Parathyroid adenoma (tissue), 2 donors: Measurements from ENCODE around the gene VCL.

ENCODE experiments used
- H2AFZ ChIP-seq: fragments of 300-600 bp; sonication (generic); one replicate; pipeline ENCODE4 v1.7.0; 2017; ENCODE audit warnings: antibody characterized with exemption, mild to moderate bottlenecking
- H3K27ac ChIP-seq: fragments of 300-600 bp; sonication (generic); one replicate; pipeline ENCODE4 v1.7.0; 2017
- H3K27me3 ChIP-seq: fragments of 300-600 bp; sonication (generic); one replicate; pipeline ENCODE4 v1.7.0; 2017; ENCODE audit warnings: low read length; ENCODE audit not compliant: control insufficient read depth, insufficient read depth
- H3K36me3 ChIP-seq: fragments of 300-600 bp; sonication (generic); one replicate; pipeline ENCODE4 v1.7.0; 2017; ENCODE audit warnings: low read length; ENCODE audit not compliant: control insufficient read depth, insufficient read depth
- H3K4me1 ChIP-seq: fragments of 300-600 bp; sonication (generic); one replicate; pipeline ENCODE4 v1.7.0; 2017; ENCODE audit warnings: control low read depth
- H3K4me2 ChIP-seq: fragments of 300-600 bp; sonication (generic); one replicate; pipeline ENCODE4 v1.7.0; 2017; ENCODE audit warnings: low read length
- H3K4me3 ChIP-seq: fragments of 300-600 bp; sonication (generic); one replicate; pipeline ENCODE4 v1.7.0; 2017; ENCODE audit warnings: low read depth, low read length
- H3K79me2 ChIP-seq: fragments of 300-600 bp; sonication (generic); one replicate; pipeline ENCODE4 v1.7.0; 2017; ENCODE audit warnings: control low read depth
- H3K9ac ChIP-seq: fragments of 300-600 bp; sonication (generic); one replicate; pipeline ENCODE4 v1.7.0; 2017; ENCODE audit warnings: mild to moderate bottlenecking
- H3K9me3 ChIP-seq: fragments of 300-600 bp; sonication (generic); one replicate; pipeline ENCODE4 v1.7.0; 2017; ENCODE audit warnings: low read length; ENCODE audit not compliant: control insufficient read depth
- TF ChIP-seq, protein P1 (sequence below): fragments of 300-600 bp; sonication (generic); IDR thresholded peaks from one replicate; pipeline ENCODE4 v1.7.0; 2017; ENCODE audit warnings: antibody characterized with exemption, mild to moderate bottlenecking
- donor health status: primary hyperparathyroidism.

VCL gene

DNA sequence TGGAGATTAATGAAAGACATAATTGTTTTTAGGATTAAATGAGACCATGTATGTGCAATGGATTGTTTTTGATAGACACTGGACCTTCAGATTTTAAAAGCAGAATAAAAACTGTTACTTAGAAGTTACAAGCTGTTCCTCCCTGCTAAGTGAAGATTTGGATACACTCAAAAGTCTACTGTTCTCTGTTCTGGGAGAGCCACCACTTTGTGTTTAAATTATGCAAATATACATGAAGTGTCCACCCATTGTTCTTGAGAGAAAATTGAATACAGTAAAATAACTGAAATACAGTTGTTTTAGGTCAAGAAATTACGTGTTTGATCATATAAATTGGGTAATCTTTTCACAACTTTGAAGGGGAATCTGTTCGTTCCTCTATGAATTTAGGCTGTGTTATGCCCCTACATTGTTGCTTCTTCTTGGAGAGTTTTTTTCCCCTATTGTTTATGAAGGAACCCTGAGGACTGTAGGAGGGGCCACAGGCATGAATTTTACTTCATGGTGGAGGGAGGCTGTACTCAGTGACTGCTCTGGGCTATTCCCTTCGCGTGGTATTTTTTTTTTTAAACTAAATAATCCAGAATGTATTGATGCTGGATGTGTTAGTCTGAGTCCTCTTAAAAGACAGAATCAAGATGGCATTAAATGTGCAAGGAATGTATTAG is 18.6 kb upstream of the VCL start:
- no peak overlapping the region for H3K27ac ChIP-seq
- H3K9me3 ChIP-seq: no peaks in the 10 kb centered on the region
- H3K4me3 ChIP-seq: no peak overlapping the region
- no peaks in the 10 kb centered on the region for H3K27me3 ChIP-seq
- no peak overlapping the region for H3K9ac ChIP-seq
- TF ChIP-seq, protein P1, sequence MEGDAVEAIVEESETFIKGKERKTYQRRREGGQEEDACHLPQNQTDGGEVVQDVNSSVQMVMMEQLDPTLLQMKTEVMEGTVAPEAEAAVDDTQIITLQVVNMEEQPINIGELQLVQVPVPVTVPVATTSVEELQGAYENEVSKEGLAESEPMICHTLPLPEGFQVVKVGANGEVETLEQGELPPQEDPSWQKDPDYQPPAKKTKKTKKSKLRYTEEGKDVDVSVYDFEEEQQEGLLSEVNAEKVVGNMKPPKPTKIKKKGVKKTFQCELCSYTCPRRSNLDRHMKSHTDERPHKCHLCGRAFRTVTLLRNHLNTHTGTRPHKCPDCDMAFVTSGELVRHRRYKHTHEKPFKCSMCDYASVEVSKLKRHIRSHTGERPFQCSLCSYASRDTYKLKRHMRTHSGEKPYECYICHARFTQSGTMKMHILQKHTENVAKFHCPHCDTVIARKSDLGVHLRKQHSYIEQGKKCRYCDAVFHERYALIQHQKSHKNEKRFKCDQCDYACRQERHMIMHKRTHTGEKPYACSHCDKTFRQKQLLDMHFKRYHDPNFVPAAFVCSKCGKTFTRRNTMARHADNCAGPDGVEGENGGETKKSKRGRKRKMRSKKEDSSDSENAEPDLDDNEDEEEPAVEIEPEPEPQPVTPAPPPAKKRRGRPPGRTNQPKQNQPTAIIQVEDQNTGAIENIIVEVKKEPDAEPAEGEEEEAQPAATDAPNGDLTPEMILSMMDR: no peak
- H3K36me3 ChIP-seq: no peaks in the 10 kb centered on the region
- no peak overlapping the region for H2AFZ ChIP-seq
- no peaks in the 10 kb centered on the region for H3K79me2 ChIP-seq
- H3K4me2 ChIP-seq: no peak overlapping the region
- H3K4me1 ChIP-seq: no peaks in the 10 kb centered on the region

DNA sequence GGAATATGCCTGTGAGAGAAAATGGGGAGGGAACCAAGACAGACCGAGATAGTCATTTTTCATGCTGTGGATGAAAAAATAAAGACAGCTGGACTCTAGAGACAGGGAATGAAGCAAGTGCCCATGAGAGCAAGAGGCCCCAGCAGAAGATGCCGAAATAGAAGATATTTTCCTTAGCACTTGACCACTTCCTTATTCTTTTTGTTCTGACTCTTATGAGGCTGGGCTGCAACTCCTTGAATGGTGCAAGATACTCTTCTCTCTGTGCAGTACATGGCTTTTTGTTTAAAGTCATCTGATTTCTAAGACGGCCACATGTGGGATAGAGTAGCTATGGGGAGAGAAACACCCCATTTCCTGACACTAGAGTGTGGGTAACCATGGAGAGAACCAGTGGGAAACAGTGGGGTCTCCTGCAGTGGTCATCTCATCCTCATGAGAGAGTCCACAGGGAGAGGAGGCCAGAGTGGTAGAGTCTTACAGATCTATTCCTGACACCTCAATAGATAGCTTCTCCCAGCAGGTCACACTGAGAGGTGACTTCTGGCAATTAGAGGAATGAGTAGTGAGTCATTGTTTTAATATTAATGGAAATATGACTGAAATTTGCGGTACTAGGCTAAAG is 18.0 kb upstream of the VCL start:
- no peaks in the 10 kb centered on the region for H3K36me3 ChIP-seq
- H3K27me3 ChIP-seq: no peaks in the 10 kb centered on the region
- no peak overlapping the region for H3K4me3 ChIP-seq
- no peak overlapping the region for H2AFZ ChIP-seq
- TF ChIP-seq, protein P1: no peak
- no peaks in the 10 kb centered on the region for H3K4me1 ChIP-seq
- no peak overlapping the region for H3K27ac ChIP-seq
- H3K79me2 ChIP-seq: no peaks in the 10 kb centered on the region
- H3K9ac ChIP-seq: no peak overlapping the region
- H3K4me2 ChIP-seq: no peak overlapping the region
- H3K9me3 ChIP-seq: no peaks in the 10 kb centered on the region

DNA sequence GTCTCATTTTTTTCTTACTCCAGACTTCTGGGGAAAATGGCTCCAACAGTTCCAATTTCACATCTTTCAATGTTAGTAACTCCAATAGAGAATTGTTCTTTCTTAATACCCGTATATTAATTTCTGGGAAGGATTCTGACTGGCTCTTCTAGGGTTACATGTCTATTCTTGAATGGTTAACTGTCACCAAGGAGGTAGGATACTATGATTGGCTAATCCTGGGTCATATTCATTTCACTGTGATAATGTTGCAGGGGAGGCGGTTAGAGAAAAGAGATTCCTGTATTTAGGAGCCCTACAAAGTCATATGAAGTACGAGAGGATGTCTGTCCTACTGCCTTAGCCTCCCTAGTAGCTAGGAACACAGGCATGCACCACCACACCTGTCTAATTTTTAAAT is 16.1 kb upstream of the VCL start:
- H3K4me2 ChIP-seq: no peak overlapping the region
- no peak overlapping the region for H3K9ac ChIP-seq
- H3K4me3 ChIP-seq: no peak overlapping the region
- no peaks in the 10 kb centered on the region for H3K9me3 ChIP-seq
- no peaks in the 10 kb centered on the region for H3K36me3 ChIP-seq
- no peak overlapping the region for H2AFZ ChIP-seq
- H3K27me3 ChIP-seq: no peaks in the 10 kb centered on the region
- TF ChIP-seq, protein P1: no peak
- H3K27ac ChIP-seq: no peak overlapping the region
- H3K4me1 ChIP-seq: no peaks in the 10 kb centered on the region
- H3K79me2 ChIP-seq: no peaks in the 10 kb centered on the region

DNA sequence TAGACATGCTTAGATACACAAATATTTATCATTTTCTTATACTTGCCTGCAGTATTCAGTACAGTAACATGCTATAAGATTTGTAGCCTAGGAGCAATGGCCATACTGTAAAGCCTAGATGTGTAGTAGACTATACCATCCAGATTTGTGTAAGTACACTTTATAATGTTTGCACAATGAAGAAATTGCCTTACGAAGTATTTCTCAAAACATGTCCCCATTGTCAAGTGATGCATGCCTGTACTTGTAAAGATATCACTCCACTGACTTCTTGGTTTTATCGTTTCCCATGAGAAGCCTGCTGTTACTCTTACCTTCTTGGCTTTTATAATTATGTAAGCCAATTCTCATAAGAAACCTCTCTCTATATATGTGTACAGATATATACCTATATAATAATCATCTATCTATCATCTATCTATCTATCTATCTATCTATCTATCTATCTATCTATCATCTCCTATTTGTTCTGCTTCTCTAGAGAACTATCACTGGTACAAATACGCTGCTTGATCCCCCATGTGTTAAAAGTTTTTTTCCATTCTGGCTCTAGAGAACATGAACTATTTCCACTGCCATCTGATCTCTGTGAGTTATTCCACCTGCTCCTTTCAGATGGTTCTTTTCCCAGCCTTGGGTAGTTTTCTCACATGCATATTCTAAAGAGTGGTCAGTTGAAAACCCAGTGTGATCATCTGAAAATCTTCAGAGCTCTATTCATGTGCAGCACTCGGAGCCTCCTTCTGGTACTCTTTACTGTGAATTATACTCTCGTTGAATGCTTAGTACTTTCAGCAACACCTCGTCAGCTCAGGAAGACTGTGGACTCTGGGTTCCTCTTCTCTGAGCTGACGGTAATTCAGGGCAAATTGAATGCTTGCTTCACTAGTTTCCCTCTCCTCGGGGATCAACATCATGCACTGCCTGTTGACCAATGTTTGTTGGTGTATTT is 14.5 kb upstream of the VCL start:
- Histone ChIP-seq H3K9me3 (no peaks in the 10 kb centered on the region), H3K4me2 (no peak overlapping the region), H3K36me3 (no peaks in the 10 kb centered on the region), H3K9ac (no peak overlapping the region), H3K4me1 (no peaks in the 10 kb centered on the region), H3K27ac (no peak overlapping the region), H3K79me2 (no peaks in the 10 kb centered on the region), H3K27me3 (no peaks in the 10 kb centered on the region), H2AFZ (peak overlapping the region; percentile 19), H3K4me3 (no peak overlapping the region)
- TF ChIP-seq, protein P1: no peak
